GM12878 (cell line): ENCODE data around the gene MCTP2.

Source experiments
- CHD1 ChIP-seq: IDR thresholded peaks from 2 replicates; pipeline ENCODE4 v1.6.1; 2012; ENCODE audit warnings: low read depth, low read length, improper control_type of control experiment
- CTCF ChIP-seq, 3 experiments: IDR thresholded peaks in 2 of 3; conservative IDR thresholded peaks in 1 of 3; 2 replicates each; pipeline ENCODE4 v1.5.1; 2011; ENCODE audit warnings: low read depth in 3 of 3, low read length in 3 of 3, mild to moderate bottlenecking in 3 of 3, control low read depth in 2 of 3, moderate library complexity in 2 of 3, inconsistent platforms in 1 of 3, mixed read lengths in 1 of 3; ENCODE audit not compliant: control insufficient read depth in 2 of 3, insufficient read depth in 1 of 3; ENCODE audit errors: extremely low read depth in 1 of 3
- EP300 ChIP-seq, 2 experiments: fragments of 150-350 bp in 1 of 2; IDR thresholded peaks; 2 replicates each; pipeline ENCODE4 v1.6.1; 2011 to 2012; ENCODE audit warnings: low read depth in 2 of 2, low read length in 2 of 2, borderline replicate concordance in 1 of 2, improper control_type of control experiment in 1 of 2, inconsistent platforms in 1 of 2; ENCODE audit not compliant: control insufficient read depth in 1 of 2
- GABPA ChIP-seq: IDR thresholded peaks from 2 replicates; pipeline ENCODE4 v1.6.1; 2014; ENCODE audit warnings: antibody characterized with exemption, low read depth, mild to moderate bottlenecking, inconsistent platforms
- NR2C1 ChIP-seq: fragments of 450-650 bp; IDR thresholded peaks from 2 replicates; pipeline ENCODE4 v1.6.1; 2017; ENCODE audit warnings: antibody characterized with exemption, mild to moderate bottlenecking, moderate library complexity
- NR2C2 ChIP-seq: IDR thresholded peaks from 2 replicates; pipeline ENCODE4 v1.6.1; 2011; ENCODE audit warnings: borderline replicate concordance, low read depth; ENCODE audit not compliant: control insufficient read depth, insufficient read length
- POLR2AphosphoS5 ChIP-seq: IDR thresholded peaks from 2 replicates; pipeline ENCODE4 v1.6.1; 2011; ENCODE audit warnings: mild to moderate bottlenecking, low read length, inconsistent platforms
- RELA ChIP-seq: fragments of 450-650 bp; IDR thresholded peaks from 2 replicates; pipeline ENCODE4 v1.8.0; 2014; ENCODE audit warnings: borderline replicate concordance; ENCODE audit not compliant: partially characterized antibody
- REST ChIP-seq: IDR thresholded peaks from 2 replicates; pipeline ENCODE4 v1.6.1; 2012; ENCODE audit warnings: mild to moderate bottlenecking, low read depth, low read length
- TARDBP ChIP-seq: IDR thresholded peaks from 2 replicates; pipeline ENCODE4 v1.6.1; 2016; ENCODE audit warnings: borderline replicate concordance
- TCF12 ChIP-seq: IDR thresholded peaks from 2 replicates; pipeline ENCODE4 v1.6.1; 2011; ENCODE audit warnings: low read depth, mild to moderate bottlenecking, low read length
- USF1 ChIP-seq: IDR thresholded peaks from 2 replicates; pipeline ENCODE4 v1.6.1; 2011; ENCODE audit warnings: borderline replicate concordance, low read depth, mild to moderate bottlenecking, moderate library complexity, mixed read lengths, low read length; ENCODE audit not compliant: insufficient read depth; ENCODE audit errors: extremely low read length
- USF2 ChIP-seq: IDR thresholded peaks from 2 replicates; pipeline ENCODE4 v1.6.1; 2011; ENCODE audit warnings: low read depth, low read length, improper control_type of control experiment, borderline replicate concordance

GRCh38 chr15:94228611-94229010 lies 2.8 kb upstream of the MCTP2 start:
- TF ChIP-seq CTCF (IDR thresholded peaks at IDR 0.05 in 2 of 3, conservative IDR thresholded peaks at IDR 0.05 in 1 of 3; ENCODE audit: control insufficient read depth in 2 of 3, extremely low read depth in 1 of 3, insufficient read depth in 1 of 3, low read depth in 3 of 3, low read length in 3 of 3), result no peak
- TF ChIP-seq TARDBP, result no peak
- TF ChIP-seq USF2, result no peak
- TF ChIP-seq NR2C1, result no peak
- TF ChIP-seq NR2C2, result no peak
- no peak for TF ChIP-seq POLR2AphosphoS5
- TF ChIP-seq CHD1, result no peak
- no peak for TF ChIP-seq REST
- TF ChIP-seq USF1, result no peak
- TF ChIP-seq TCF12, result no peak
- no peak for TF ChIP-seq EP300 (IDR thresholded peaks at IDR 0.05; ENCODE audit: borderline replicate concordance in 1 of 2, control insufficient read depth in 1 of 2, low read depth in 2 of 2, low read length in 2 of 2)
- no peak for TF ChIP-seq GABPA
- TF ChIP-seq RELA, result no peak
